Stimulated activated memory B cell treated with anti-CD40 and anti-IgM and Interleukin-4, amounts not matched to agents 10 μg/mL and 1 μg/mL and 100 μg/mL, for 72 hours (primary cell): ENCODE data around the gene CLEC4G.

ENCODE experiments used
- ATAC-seq: fragments of 150-1000 bp; cut with Tn5 transposase; 2 replicates; pipeline ENCODE4 v1.10.0; 2021
- H3K27ac Mint-ChIP-seq: one replicate; pipeline ENCODE4 v1.8.0; 2022; ENCODE audit warnings: mild to moderate bottlenecking, mixed read lengths
- H3K27me3 Mint-ChIP-seq: one replicate; pipeline ENCODE4 v1.8.0; 2022; ENCODE audit warnings: mixed read lengths
- H3K36me3 Mint-ChIP-seq: one replicate; pipeline ENCODE4 v1.8.0; 2022; ENCODE audit warnings: mixed read lengths
- H3K4me1 Mint-ChIP-seq: one replicate; pipeline ENCODE4 v1.8.0; 2022; ENCODE audit warnings: mixed read lengths
- H3K4me3 Mint-ChIP-seq: one replicate; pipeline ENCODE4 v1.8.0; 2022; ENCODE audit warnings: mild to moderate bottlenecking, moderate library complexity, mixed read lengths
- H3K9me3 Mint-ChIP-seq: one replicate; pipeline ENCODE4 v1.8.0; 2022; ENCODE audit warnings: mixed read lengths

The CLEC4G gene

GRCh38 chr19:7680606-7681339, 51.1 kb downstream of the CLEC4G start, which contains the start of gene TRAPPC5:
Gene TRAPPC5, plus strand, starts transcription at chr19:7680833. Its CDS starts 1,421 bp downstream, at chr19:7682254.
- peak within 1 kb of the TSS; percentile 98 for H3K4me3 Mint-ChIP-seq
- H3K27me3 Mint-ChIP-seq: peaks cover 29% of the 10 kb centered on the region
- H3K36me3 Mint-ChIP-seq: peaks cover 23% of the 10 kb centered on the region
- ATAC-seq: peak; percentile 73
- H3K4me1 Mint-ChIP-seq: peaks cover 64% of the 10 kb centered on the region
- no peaks in the 10 kb centered on the region for H3K9me3 Mint-ChIP-seq
- peak within 1 kb of the TSS; percentile 98 for H3K27ac Mint-ChIP-seq

- H3K36me3 Mint-ChIP-seq: peaks cover 17% of the 10 kb centered on the region
- H3K4me1 Mint-ChIP-seq: peaks cover 67% of the 10 kb centered on the region
- H3K27ac Mint-ChIP-seq: peak overlapping the region; percentile 98
- H3K27me3 Mint-ChIP-seq: peaks cover 33% of the 10 kb centered on the region
- H3K4me3 Mint-ChIP-seq: peak overlapping the region; percentile 98
- no peaks in the 10 kb centered on the region for H3K9me3 Mint-ChIP-seq
- no peak for ATAC-seq
These were observed 51.9 kb downstream of the CLEC4G start for GRCh38 chr19:7679771-7680605.

GRCh38 chr19:7678971-7679751, 52.7 kb downstream of the CLEC4G start:
- H3K4me3 Mint-ChIP-seq: peak overlapping the region; percentile 49
- H3K9me3 Mint-ChIP-seq: no peaks in the 10 kb centered on the region
- peaks cover 41% of the 10 kb centered on the region for H3K27me3 Mint-ChIP-seq
- peaks cover 74% of the 10 kb centered on the region for H3K4me1 Mint-ChIP-seq
- peaks cover 16% of the 10 kb centered on the region for H3K36me3 Mint-ChIP-seq
- peak; percentile 82 for ATAC-seq
- H3K27ac Mint-ChIP-seq: peak overlapping the region; percentile 98
